ENCODE measurements around the gene RPL10. TPM values are rescaled to one million over a fixed set of nuclear protein-coding genes. Genes with fewer than 3 reads are reported as not detected.

Gene RPL10
- total RNA-seq, 1 donor from 2014 or later, result 1,085 TPM

DNA sequence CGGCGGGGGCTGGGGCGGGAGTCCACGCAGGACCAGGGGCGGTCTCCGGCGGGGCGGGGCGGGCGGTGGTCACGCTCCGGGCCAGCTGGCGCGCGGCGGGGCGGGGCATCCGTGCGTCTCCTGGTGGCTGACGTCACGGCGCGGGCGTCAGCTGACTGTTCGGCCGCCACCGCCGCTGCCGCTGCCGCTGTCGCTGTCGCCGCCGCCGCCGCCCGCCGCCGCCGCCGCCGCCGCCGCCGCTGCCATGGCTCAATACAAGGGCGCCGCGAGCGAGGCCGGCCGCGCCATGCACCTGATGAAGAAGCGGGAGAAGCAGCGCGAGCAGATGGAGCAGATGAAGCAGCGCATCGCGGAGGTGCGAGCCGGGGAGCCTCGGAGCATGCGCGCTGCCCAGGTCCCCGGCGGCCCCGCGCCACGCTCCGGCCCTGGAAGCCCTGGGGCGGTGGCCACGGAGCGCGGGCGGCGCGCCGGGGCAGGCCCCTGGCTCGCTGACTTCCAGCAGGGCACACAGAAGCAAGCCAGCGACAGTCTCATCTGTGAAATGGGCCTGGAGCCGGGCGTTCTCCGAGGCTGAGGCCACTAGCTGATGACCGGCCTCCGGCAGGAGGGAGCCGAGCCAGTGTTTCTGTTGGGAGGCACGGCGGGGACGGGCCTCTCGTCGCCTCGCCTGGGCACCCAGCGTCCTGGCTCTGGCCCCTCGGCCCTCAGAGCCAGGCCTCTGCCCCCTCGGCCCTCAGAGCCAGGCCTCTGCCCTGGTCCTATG lies 46.0 kb downstream of the RPL10 start, which contains the start of gene FAM50A:
TSS of gene FAM50A (plus strand) at position 150 of the 763 bp plus-strand sequence. CDS start at position 245, 95 bp downstream.
- ATAC-seq (peak; percentile 91), DNase-seq (ENCODE audit: low spot score) (peak; percentile 76)

DNA sequence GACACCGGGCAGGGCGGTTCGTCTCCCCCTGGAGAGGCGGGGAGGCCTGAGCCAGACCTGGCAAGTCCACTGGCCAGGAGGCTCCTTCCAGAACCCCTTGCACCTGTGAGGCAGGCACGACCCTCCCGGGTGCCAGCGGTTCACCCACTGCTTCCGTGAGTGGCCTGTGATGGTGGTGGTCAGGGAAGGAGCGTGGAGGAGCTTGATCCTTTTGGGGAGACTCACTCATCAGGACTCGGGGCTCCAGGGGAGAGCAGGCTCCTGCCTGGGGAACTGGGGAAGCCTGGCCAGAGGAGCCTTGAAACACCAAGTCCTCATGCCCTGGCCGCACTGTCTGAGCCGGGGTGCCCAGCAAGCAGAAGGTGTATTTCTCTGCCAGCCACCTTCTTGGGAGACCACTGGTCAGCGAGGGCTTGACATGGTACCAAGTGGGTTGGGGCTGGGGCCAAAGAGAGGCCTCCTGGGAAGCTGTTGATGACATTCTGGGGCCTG lies 46.6 kb downstream of the RPL10 start:
- DNase-seq (ENCODE audit: low spot score) (no peak), ATAC-seq (peak; percentile 3)

DNA sequence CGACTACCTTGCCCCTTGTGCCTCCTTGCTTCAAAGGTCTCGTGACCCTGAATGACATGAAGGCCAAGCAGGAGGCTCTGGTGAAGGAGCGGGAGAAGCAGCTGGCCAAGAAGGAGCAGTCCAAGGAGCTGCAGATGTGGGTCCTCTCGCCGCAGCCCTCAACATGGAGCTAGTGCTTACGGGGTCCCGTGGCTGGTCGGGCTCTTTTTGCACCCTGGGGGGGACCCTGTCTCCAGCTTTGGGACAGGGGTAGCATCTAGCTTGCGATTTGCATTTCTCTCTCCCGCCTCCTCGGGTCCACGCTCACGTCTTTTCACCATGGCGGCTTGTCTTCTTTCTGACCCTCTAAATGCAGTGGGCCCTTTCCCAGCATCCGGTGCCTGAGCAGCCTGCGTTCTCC lies 47.6 kb downstream of the RPL10 start:
- DNase-seq (ENCODE audit: low spot score) (no peak), ATAC-seq (no peak)

DNA sequence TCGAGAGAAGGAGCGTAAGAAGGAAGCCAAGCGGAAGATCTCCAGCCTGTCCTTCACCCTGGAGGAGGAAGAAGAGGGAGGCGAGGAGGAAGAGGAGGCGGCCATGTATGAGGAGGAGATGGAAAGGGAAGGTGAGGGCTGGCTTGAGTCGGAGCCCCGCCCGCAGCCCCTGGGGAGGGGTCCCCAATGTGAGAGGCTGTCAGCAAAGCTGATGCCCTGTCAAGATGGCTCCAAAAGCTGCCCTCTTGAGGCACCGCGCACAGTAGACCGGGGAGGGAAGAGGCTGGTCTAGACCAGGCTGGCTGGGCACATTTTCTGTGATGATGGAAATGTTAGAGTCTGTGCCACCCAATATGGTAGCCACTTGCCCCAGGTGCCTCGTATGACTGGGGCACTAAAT lies 48.3 kb downstream of the RPL10 start:
- DNase-seq (ENCODE audit: low spot score) (no peak), ATAC-seq (no peak)

DNA sequence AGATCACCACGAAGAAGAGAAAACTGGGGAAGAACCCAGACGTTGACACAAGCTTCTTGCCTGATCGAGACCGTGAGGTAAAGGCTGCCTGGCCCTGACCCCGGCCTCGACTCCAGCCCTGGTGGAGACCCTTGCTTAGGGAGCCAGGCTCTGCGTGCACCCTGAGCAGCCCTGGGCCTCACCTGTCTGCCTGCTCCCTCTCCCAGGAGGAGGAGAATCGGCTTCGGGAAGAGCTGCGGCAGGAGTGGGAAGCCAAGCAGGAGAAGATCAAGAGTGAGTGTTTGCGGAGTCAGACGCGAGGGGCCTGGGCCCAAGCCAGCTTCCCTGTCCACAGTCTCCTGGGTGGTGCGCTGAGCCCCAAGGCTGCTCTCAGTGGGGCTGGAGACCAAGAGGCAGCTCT lies 50.3 kb downstream of the RPL10 start:
- DNase-seq (ENCODE audit: low spot score) (no peak), ATAC-seq (no peak)

DNA sequence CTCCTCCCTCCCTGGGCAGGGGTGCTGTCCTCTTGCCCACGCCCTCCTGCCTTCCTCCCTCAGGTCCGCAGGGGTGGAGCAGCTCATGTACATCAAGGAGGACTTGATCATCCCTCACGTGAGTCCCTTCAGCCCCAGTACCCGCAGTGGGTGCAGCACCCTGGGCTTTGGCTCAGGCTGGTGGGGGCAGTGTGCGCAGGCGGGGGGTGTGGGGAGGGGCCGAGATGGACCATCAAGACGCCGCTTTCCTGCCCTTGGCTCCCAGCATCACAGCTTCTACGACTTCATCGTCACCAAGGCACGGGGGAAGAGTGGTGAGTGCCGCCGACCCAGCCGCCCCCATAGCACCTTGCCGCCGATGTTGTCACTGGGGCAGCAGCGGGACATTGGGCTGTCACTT lies 51.4 kb downstream of the RPL10 start:
- DNase-seq (ENCODE audit: low spot score) (no peak), ATAC-seq (no peak)

DNA sequence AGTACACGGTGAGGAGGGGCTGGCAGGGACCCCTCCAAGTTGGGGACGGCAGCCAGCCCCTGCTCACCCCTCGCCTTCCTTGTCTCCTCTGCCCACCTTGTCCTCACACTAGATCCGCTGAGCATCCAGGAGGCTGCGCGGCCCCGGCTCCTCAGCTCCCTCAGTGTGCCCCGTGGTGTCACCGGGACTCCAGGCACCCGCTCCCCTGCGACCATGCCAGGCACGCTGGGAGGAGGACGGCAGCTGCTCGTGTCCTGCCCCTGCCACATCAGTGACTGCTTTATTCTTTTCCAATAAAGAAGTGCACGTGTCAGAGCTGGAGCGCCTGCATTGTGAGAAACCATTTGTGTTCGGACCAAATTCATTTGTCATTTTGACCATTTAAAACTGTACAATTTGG lies 52.1 kb downstream of the RPL10 start:
- DNase-seq (ENCODE audit: low spot score), result no peak
- no peak for ATAC-seq

Other genes with a start within 250 kb of the RPL10 start
- gene OPN1MW, start 215.8 kb upstream of the RPL10 start, total RNA-seq, result not detected
- gene OPN1MW2, start 178.6 kb upstream of the RPL10 start, total RNA-seq, result not detected
- gene OPN1MW3, start 140.8 kb upstream of the RPL10 start, total RNA-seq, result not detected
- gene TEX28, start 103.3 kb upstream of the RPL10 start, total RNA-seq, result not detected
- not detected for gene TKTL1, start 102.6 kb upstream of the RPL10 start, total RNA-seq
- gene FLNA, start 23.7 kb upstream of the RPL10 start, total RNA-seq, result 76.6 TPM
- 19.5 TPM for gene EMD, start 19.1 kb upstream of the RPL10 start, total RNA-seq
- 14.9 TPM for gene DNASE1L1, start 10.9 kb downstream of the RPL10 start, total RNA-seq
- 21.0 TPM for gene TAFAZZIN, start 13.2 kb downstream of the RPL10 start, total RNA-seq
- gene ATP6AP1, start 30.3 kb downstream of the RPL10 start, total RNA-seq, result 26.2 TPM
- gene GDI1, start 38.8 kb downstream of the RPL10 start, total RNA-seq, result 31.4 TPM
- 18.7 TPM for gene FAM50A, start 45.8 kb downstream of the RPL10 start, total RNA-seq
- gene PLXNA3, start 59.9 kb downstream of the RPL10 start, total RNA-seq, result 4.5 TPM
- 12.0 TPM for gene LAGE3, start 80.9 kb downstream of the RPL10 start, total RNA-seq
- gene UBL4A, start 88.2 kb downstream of the RPL10 start, total RNA-seq, result 18.3 TPM
- 3.7 TPM for gene SLC10A3, start 92.3 kb downstream of the RPL10 start, total RNA-seq
- 35.3 TPM for gene FAM3A, start 117.9 kb downstream of the RPL10 start, total RNA-seq
- 5.6 TPM for gene G6PD, start 148.5 kb downstream of the RPL10 start, total RNA-seq
- 69.0 TPM for gene IKBKG, start 149.2 kb downstream of the RPL10 start, total RNA-seq
- gene CTAG1A, start 186.8 kb downstream of the RPL10 start, total RNA-seq, result not detected
- gene CTAG1B, start 220.9 kb downstream of the RPL10 start, total RNA-seq, result not detected

Data from left lobe of liver (tissue), 2 donors.